BLaER1 treated with 17β-estradiol and CSF1 and Interleukin-3, amounts not matched to agents 10 nM and 100 nM (cell line): ENCODE results near the gene HOXB3.
A peak's percentile ranks its signal among the peaks of the same experiment; 100 is the strongest.

Experiments used
- H3K27ac ChIP-seq, 11 experiments: shearing (Covaris generic); formaldehyde crosslinking; 2 replicates each; pipeline ENCODE4 v1.8.1; 2022
- H3K27me3 ChIP-seq, 11 experiments: shearing (Covaris generic); formaldehyde crosslinking; 2 replicates each; pipeline ENCODE4 v1.8.1; 2022
- H3K36me3 ChIP-seq, 11 experiments: shearing (Covaris generic); formaldehyde crosslinking; 2 replicates each; pipeline ENCODE4 v1.8.1; 2022
- H3K4me1 ChIP-seq, 10 experiments: shearing (Covaris generic); formaldehyde crosslinking; 2 replicates each; pipeline ENCODE4 v1.8.1; 2022
- H3K4me2 ChIP-seq, 11 experiments: shearing (Covaris generic); formaldehyde crosslinking; 2 replicates each; pipeline ENCODE4 v1.8.1; 2022
- H3K4me3 ChIP-seq, 10 experiments: shearing (Covaris generic); formaldehyde crosslinking; 2 replicates each; pipeline ENCODE4 v1.8.1; 2022
- H3K9ac ChIP-seq, 11 experiments: shearing (Covaris generic); formaldehyde crosslinking; 2 replicates each; pipeline ENCODE4 v1.8.1; 2022
- H3K9me3 ChIP-seq, 11 experiments: shearing (Covaris generic); formaldehyde crosslinking; replicated peaks in 1 of 11; 2 replicates each; pipeline ENCODE4 v1.8.1; 2022
- H4K20me1 ChIP-seq, 11 experiments: shearing (Covaris generic); formaldehyde crosslinking; 2 replicates each; pipeline ENCODE4 v1.8.1; 2022
- Cebpa-rat ChIP-seq, 11 experiments: shearing (Covaris generic); IDR thresholded peaks; 2 replicates each; pipeline ENCODE4 v1.8.1; 2022

The HOXB3 gene

GRCh38 chr17:48631693-48632578 is 41.9 kb upstream of the HOXB3 start:
- no peak overlapping the region for H3K9ac ChIP-seq
- no peak overlapping the region for H3K27ac ChIP-seq
- H3K4me2 ChIP-seq: no peak overlapping the region

GRCh38 chr17:48630925-48631692 is 41.1 kb upstream of the HOXB3 start:
- no peak overlapping the region for H3K4me3 ChIP-seq
- H3K9ac ChIP-seq: no peak overlapping the region
- H3K27me3 ChIP-seq: peaks cover 100% of the 10 kb centered on the region in 11 experiments
- H3K27ac ChIP-seq: no peak overlapping the region
- H4K20me1 ChIP-seq: peaks cover 0 to 97% (median 92%) of the 10 kb centered on the region in 11 experiments; a peak in 16 of 22 replicates
- H3K9me3 ChIP-seq: peaks cover 0 to 7% (median 0%) of the 10 kb centered on the region in 11 experiments; a peak in 1 of 22 replicates
- no peak overlapping the region for H3K4me2 ChIP-seq
- H3K4me1 ChIP-seq: peaks cover 0 to 6% (median 0%) of the 10 kb centered on the region in 10 experiments; a peak in 3 of 20 replicates
- no peaks in the 10 kb centered on the region for H3K36me3 ChIP-seq
- peak in 2 of 11 experiments; percentile 17 to 55; a peak in 2 of 22 replicates for TF ChIP-seq Cebpa-rat (IDR thresholded peaks at IDR 0.05)

More at GRCh38 chr17:48631693-48632578, 41.9 kb upstream of the HOXB3 start:
- no peak overlapping the region for H3K4me3 ChIP-seq
- H3K36me3 ChIP-seq: no peaks in the 10 kb centered on the region
- peaks cover 0 to 7% (median 0%) of the 10 kb centered on the region in 11 experiments; a peak in 1 of 22 replicates for H3K9me3 ChIP-seq
- H3K4me1 ChIP-seq: peaks cover 0 to 5% (median 0%) of the 10 kb centered on the region in 10 experiments; a peak in 1 of 20 replicates
- no peak for TF ChIP-seq Cebpa-rat (IDR thresholded peaks at IDR 0.05)
- peaks cover 100% of the 10 kb centered on the region in 11 experiments for H3K27me3 ChIP-seq
- peaks cover 0 to 97% (median 91%) of the 10 kb centered on the region in 11 experiments; a peak in 16 of 22 replicates for H4K20me1 ChIP-seq

GRCh38 chr17:48630009-48630924 is 40.2 kb upstream of the HOXB3 start:
- H3K4me2 ChIP-seq: no peak overlapping the region
- H4K20me1 ChIP-seq: peaks cover 0 to 97% (median 92%) of the 10 kb centered on the region in 11 experiments; a peak in 18 of 22 replicates
- no peak overlapping the region for H3K9ac ChIP-seq
- H3K27ac ChIP-seq: no peak overlapping the region
- no peak for TF ChIP-seq Cebpa-rat (IDR thresholded peaks at IDR 0.05)
- H3K4me3 ChIP-seq: no peak overlapping the region
- H3K4me1 ChIP-seq: peaks cover 8 to 13% (median 8%) of the 10 kb centered on the region in 10 experiments; a peak in 13 of 20 replicates
- peaks cover 0 to 7% (median 0%) of the 10 kb centered on the region in 11 experiments; a peak in 1 of 22 replicates for H3K9me3 ChIP-seq
- H3K36me3 ChIP-seq: no peaks in the 10 kb centered on the region
- H3K27me3 ChIP-seq: peaks cover 100% of the 10 kb centered on the region in 11 experiments

- H3K27ac ChIP-seq: no peak overlapping the region
- no peak overlapping the region for H3K9ac ChIP-seq
- peaks cover 9 to 18% (median 14%) of the 10 kb centered on the region in 10 experiments; a peak in 13 of 20 replicates for H3K4me1 ChIP-seq
- H4K20me1 ChIP-seq: peaks cover 0 to 97% (median 92%) of the 10 kb centered on the region in 11 experiments; a peak in 18 of 22 replicates
- H3K9me3 ChIP-seq: peaks cover 0 to 7% (median 0%) of the 10 kb centered on the region in 11 experiments; a peak in 1 of 22 replicates
- H3K4me3 ChIP-seq: no peak overlapping the region
- H3K27me3 ChIP-seq: peaks cover 100% of the 10 kb centered on the region in 11 experiments
- no peak overlapping the region for H3K4me2 ChIP-seq
- TF ChIP-seq Cebpa-rat (IDR thresholded peaks at IDR 0.05): no peak
- no peaks in the 10 kb centered on the region for H3K36me3 ChIP-seq
Observed at GRCh38 chr17:48629411-48629759, 39.3 kb upstream of the HOXB3 start.

- peaks cover 100% of the 10 kb centered on the region in 11 experiments for H3K27me3 ChIP-seq
- peaks cover 9 to 18% (median 14%) of the 10 kb centered on the region in 10 experiments; a peak in 13 of 20 replicates for H3K4me1 ChIP-seq
- no peaks in the 10 kb centered on the region for H3K36me3 ChIP-seq
- H3K27ac ChIP-seq: no peak overlapping the region
- peaks cover 0 to 97% (median 93%) of the 10 kb centered on the region in 11 experiments; a peak in 18 of 22 replicates for H4K20me1 ChIP-seq
- H3K9ac ChIP-seq: no peak overlapping the region
- H3K4me2 ChIP-seq: no peak overlapping the region
- peaks cover 0 to 3% (median 0%) of the 10 kb centered on the region in 11 experiments; a peak in 1 of 22 replicates for H3K9me3 ChIP-seq
- H3K4me3 ChIP-seq: no peak overlapping the region
- TF ChIP-seq Cebpa-rat (IDR thresholded peaks at IDR 0.05): no peak
Observed at GRCh38 chr17:48628649-48629410, 38.8 kb upstream of the HOXB3 start.

GRCh38 chr17:48627623-48628521 is 37.8 kb upstream of the HOXB3 start:
- H3K4me1 ChIP-seq: peaks cover 9 to 18% (median 14%) of the 10 kb centered on the region in 10 experiments; a peak in 13 of 20 replicates
- H3K36me3 ChIP-seq: no peaks in the 10 kb centered on the region
- no peak overlapping the region for H3K27ac ChIP-seq
- no peak overlapping the region for H3K9ac ChIP-seq
- peaks cover 0 to 97% (median 93%) of the 10 kb centered on the region in 11 experiments; a peak in 18 of 22 replicates for H4K20me1 ChIP-seq
- H3K9me3 ChIP-seq: no peaks in the 10 kb centered on the region
- H3K27me3 ChIP-seq: peaks cover 100% of the 10 kb centered on the region in 11 experiments
- H3K4me3 ChIP-seq: no peak overlapping the region
- H3K4me2 ChIP-seq: no peak overlapping the region
- TF ChIP-seq Cebpa-rat (IDR thresholded peaks at IDR 0.05): no peak

- peaks cover 9 to 18% (median 14%) of the 10 kb centered on the region in 10 experiments; a peak in 13 of 20 replicates for H3K4me1 ChIP-seq
- H3K4me3 ChIP-seq: no peak overlapping the region
- H3K36me3 ChIP-seq: no peaks in the 10 kb centered on the region
- H3K4me2 ChIP-seq: no peak overlapping the region
- H3K9me3 ChIP-seq: no peaks in the 10 kb centered on the region
- no peak overlapping the region for H3K27ac ChIP-seq
- H3K9ac ChIP-seq: no peak overlapping the region
- TF ChIP-seq Cebpa-rat (IDR thresholded peaks at IDR 0.05): no peak
- H3K27me3 ChIP-seq: peaks cover 100% of the 10 kb centered on the region in 11 experiments
- H4K20me1 ChIP-seq: peaks cover 0 to 98% (median 93%) of the 10 kb centered on the region in 11 experiments; a peak in 18 of 22 replicates
Observed at GRCh38 chr17:48627118-48627597, 37.1 kb upstream of the HOXB3 start.
